LNCaP clone FGC (cell line): ENCODE data around the gene PRDM4.
A peak's percentile ranks its signal among the peaks of the same experiment; 100 is the strongest.

ENCODE experiments used
- DNase-seq: peaks from one replicate; pipeline ENCODE4 v3.0.0-alpha.2; 2011; ENCODE audit warnings: low read depth
- H3K4me3 ChIP-seq: 2 replicates; pipeline ENCODE4 v1.5.1; 2011; ENCODE audit warnings: mild to moderate bottlenecking, low read depth, low read length, control low read depth
- CTCF ChIP-seq: IDR thresholded peaks from 2 replicates; pipeline ENCODE4 v1.5.1; 2012; ENCODE audit warnings: mild to moderate bottlenecking; ENCODE audit not compliant: control insufficient read depth, insufficient read depth; ENCODE audit errors: extremely low read depth

PRDM4 gene

DNA sequence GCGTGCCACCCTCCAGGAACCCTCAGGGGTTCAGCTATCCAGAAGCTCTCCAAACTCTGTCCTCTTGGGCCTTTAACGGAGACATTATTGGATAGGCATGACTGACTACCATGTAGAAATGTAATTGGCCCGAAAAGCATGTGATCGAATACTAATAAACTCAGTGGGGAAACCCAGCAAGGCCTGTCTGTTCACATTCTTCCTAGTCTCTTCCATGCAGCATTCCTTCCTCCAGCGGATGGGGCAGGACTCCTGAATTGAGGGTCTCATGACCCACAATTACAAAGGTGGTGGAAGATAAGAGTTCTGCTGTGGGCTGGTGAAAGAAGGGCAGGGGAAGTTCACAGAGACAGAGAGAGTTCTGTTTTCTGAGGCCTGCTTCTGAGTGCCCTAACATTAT lies 6.5 kb upstream of the PRDM4 start:
- no peak for DNase-seq
- TF ChIP-seq CTCF, result no peak
- H3K4me3 ChIP-seq, result no peak overlapping the region

- DNase-seq, result peak; percentile 81
- no peak for TF ChIP-seq CTCF
- no peak overlapping the region for H3K4me3 ChIP-seq
Measured at GRCh38 chr12:107765316-107765715, 4.4 kb upstream of the PRDM4 start.

- no peak for TF ChIP-seq CTCF
- no peak overlapping the region for H3K4me3 ChIP-seq
- DNase-seq, result peak; percentile 21
Measured at GRCh38 chr12:107764626-107765025, 3.7 kb upstream of the PRDM4 start.

DNA sequence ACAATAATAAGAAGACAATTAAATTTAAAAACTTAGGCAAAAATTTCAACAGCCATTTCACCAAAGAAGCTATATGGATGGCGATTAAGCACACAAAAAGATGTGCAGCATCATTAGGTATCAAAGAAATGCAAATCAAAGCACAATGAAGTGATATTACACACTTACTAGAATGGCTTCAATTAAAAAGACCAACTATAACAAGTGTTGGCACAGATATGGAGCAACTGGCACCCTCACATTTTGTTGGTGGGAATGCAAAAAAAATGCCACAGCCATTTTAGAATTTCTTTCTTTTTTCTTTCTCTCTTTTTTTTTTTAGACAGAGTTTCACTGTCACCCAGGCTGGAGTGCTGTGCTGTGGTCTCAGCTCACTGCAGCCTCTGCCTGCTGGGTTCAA lies 1.9 kb upstream of the PRDM4 start:
- no peak for TF ChIP-seq CTCF
- DNase-seq, result no peak
- H3K4me3 ChIP-seq, result no peak overlapping the region

- DNase-seq, result no peak
- peak overlapping the region; percentile 50 for H3K4me3 ChIP-seq
- TF ChIP-seq CTCF, result no peak
Measured at GRCh38 chr12:107761502-107761904, 566 bp upstream of the PRDM4 start.

GRCh38 chr12:107760207-107760808 lies 629 bp downstream of the PRDM4 start:
- no peak for TF ChIP-seq CTCF
- no peak for DNase-seq
- H3K4me3 ChIP-seq, result peak overlapping the region; percentile 94

DNA sequence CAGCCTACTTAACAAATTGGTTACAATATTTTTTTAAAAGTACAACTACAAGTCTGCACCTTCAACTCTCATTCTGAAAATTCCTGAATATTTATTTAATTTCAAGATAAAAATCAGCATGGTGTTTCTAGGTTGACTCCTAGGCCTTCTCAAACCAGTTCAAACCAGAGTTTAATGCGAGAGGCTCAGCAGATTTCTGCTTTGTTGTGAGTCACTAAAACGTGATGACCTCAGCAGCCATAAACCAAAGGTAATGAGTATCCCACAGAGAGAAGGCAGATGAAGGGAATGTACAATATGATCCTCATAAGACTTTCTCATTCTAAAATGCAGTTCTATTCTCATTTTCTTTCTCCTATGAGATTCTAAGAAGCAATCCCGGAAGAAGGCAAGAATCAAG lies 1.5 kb downstream of the PRDM4 start:
- peak overlapping the region; percentile 94 for H3K4me3 ChIP-seq
- no peak for TF ChIP-seq CTCF
- peak; percentile 82 for DNase-seq
